Brain microvascular endothelial cell (primary cell): ENCODE results near the gene EBPL.
"Not testable (repeated sequence)": the region's sequence is repeated elsewhere in the genome, so short reads cannot be mapped to it uniquely, and the experiment has no call there.

Experiments used
- DNase-seq: peaks from one replicate; pipeline ENCODE4 v3.0.0-alpha.2; 2020
- H3K27ac ChIP-seq: fragments of 250-450 bp; sonication (Bioruptor Pico); 2 replicates; pipeline ENCODE4 v1.5.1; 2020; ENCODE audit warnings: mild to moderate bottlenecking, moderate library complexity
- H3K27me3 ChIP-seq: fragments of 250-450 bp; sonication (Bioruptor Pico); replicated peaks from 2 replicates; pipeline ENCODE4 v1.5.1; 2020; ENCODE audit warnings: mild to moderate bottlenecking
- H3K36me3 ChIP-seq: fragments of 250-450 bp; sonication (Bioruptor Pico); replicated peaks from 2 replicates; pipeline ENCODE4 v1.5.1; 2020; ENCODE audit warnings: mild to moderate bottlenecking
- H3K4me3 ChIP-seq: 2 replicates; pipeline ENCODE4 v1.5.1; 2011; ENCODE audit warnings: low read depth, mild to moderate bottlenecking, control low read depth, low read length, moderate library complexity
- in situ Hi-C: cut with HindIII; loops from 2 replicates; pipeline ENCODE4 v1.10.0; 2017; ENCODE audit warnings: low sequenced_read_pairs, low pct_ligation_motif_present
- TF ChIP-seq, protein P1 (sequence below): IDR thresholded peaks from 2 replicates; pipeline ENCODE4 v1.5.1; 2011; ENCODE audit warnings: low read depth, mild to moderate bottlenecking, moderate library complexity, low read length, control low read depth, inconsistent platforms; ENCODE audit errors: missing control alignments

Gene EBPL

DNA sequence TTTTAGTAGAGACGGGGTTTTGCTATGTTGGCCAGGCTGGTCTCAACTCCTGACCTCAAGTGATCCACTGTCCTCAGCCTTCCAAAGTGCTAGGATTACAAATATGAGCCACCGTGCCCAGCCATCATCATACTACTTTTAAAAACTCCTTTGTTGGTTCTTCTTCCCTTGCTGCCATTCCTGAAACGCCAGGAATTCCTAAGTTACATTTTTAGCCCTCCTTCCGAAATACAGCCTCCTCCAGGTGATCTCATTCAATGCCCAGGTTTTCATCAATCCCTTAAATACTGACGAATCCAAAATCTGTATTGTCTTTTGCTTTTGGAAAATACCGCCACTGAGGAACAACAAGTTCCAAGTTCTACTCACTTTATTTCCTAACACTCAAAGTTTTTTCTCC lies 25.3 kb upstream of the EBPL start:
- Histone ChIP-seq H3K36me3 (peaks cover 17% of the 10 kb centered on the region), H3K27me3 (no peaks in the 10 kb centered on the region), H3K4me3 (no peak overlapping the region), H3K27ac (no peak overlapping the region)
- in situ Hi-C loops: no loop called here
- DNase-seq: no peak
- TF ChIP-seq, protein P1, sequence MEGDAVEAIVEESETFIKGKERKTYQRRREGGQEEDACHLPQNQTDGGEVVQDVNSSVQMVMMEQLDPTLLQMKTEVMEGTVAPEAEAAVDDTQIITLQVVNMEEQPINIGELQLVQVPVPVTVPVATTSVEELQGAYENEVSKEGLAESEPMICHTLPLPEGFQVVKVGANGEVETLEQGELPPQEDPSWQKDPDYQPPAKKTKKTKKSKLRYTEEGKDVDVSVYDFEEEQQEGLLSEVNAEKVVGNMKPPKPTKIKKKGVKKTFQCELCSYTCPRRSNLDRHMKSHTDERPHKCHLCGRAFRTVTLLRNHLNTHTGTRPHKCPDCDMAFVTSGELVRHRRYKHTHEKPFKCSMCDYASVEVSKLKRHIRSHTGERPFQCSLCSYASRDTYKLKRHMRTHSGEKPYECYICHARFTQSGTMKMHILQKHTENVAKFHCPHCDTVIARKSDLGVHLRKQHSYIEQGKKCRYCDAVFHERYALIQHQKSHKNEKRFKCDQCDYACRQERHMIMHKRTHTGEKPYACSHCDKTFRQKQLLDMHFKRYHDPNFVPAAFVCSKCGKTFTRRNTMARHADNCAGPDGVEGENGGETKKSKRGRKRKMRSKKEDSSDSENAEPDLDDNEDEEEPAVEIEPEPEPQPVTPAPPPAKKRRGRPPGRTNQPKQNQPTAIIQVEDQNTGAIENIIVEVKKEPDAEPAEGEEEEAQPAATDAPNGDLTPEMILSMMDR: no peak

DNA sequence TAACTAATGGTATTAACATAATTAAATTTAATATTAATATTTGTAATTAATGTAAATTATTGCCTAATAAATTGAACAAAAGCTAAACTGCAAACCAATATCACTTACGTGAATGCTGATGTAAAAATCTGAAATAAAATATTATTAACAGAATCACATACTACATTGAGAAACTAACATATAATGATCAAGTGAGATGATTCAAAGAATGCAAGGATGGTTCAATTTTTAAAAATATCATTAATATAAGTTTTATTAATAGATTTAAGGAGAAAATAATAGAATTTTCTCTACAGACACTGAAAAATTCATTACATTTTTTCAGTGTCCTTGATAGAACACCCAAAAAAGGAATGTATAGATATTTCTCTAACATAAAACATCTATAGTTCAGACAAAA lies 23.5 kb upstream of the EBPL start:
- DNase-seq: no peak
- Histone ChIP-seq H3K27me3 (no peaks in the 10 kb centered on the region), H3K27ac (no peak overlapping the region), H3K4me3 (no peak overlapping the region), H3K36me3 (peaks cover 11% of the 10 kb centered on the region)
- TF ChIP-seq, protein P1: no peak
- in situ Hi-C loops: no loop called here

DNA sequence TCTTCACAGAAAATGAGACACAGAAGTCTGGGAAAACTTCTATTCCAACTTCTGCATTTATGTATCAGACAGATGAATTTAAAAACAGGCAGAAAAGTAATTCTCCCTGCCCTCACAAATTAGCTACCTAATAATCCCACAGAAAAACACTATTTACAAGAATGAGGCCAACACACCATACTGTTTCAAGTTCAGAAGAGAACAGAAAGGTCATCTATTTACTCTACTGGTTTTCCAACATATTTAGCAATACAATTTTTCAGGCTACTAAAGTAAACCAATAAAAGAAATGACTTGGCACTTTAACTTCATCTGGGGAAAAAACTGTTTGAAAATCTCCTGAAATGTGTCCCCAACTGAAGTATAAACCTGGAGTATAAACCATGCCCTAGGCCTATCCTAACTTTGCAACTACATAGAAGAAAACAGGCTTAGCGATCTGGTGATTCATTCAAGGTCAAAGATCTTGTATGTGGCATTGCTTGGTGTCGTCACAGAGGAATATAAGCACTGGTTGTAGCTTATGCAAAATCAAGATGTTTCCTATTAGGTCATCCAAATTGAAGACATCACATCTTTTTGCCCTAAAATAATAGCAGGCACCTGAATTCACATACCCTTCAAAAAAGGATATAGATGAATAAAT lies 20.1 kb upstream of the EBPL start:
- Histone ChIP-seq H3K27me3 (no peaks in the 10 kb centered on the region), H3K27ac (no peak overlapping the region), H3K36me3 (peaks cover 17% of the 10 kb centered on the region), H3K4me3 (no peak overlapping the region)
- TF ChIP-seq, protein P1: no peak
- peak; percentile 78 for DNase-seq
- in situ Hi-C loops: no loop called here

DNA sequence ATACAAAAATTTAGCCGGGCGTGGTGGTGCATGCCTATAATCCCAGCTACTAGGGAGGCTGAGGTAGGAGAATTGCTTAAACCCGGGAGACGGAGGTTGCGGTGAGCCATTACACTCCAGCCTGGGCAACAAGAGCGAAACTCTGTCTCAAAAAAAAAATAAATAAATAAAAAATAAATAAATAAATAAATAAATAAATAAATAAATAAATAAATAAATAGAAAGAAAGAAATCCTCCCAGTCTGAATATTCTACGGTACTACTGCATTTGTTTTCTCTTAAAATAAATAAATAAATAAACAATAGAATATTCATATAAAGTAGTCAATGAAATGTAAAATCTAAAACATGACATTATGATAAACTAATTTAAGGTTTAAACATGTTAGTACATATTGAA lies 13.0 kb upstream of the EBPL start:
- in situ Hi-C loops, H3K4me3 ChIP-seq, H3K27ac ChIP-seq, DNase-seq, H3K27me3 ChIP-seq: not testable (repeated sequence)
- peaks cover 24% of the 10 kb centered on the region for H3K36me3 ChIP-seq

DNA sequence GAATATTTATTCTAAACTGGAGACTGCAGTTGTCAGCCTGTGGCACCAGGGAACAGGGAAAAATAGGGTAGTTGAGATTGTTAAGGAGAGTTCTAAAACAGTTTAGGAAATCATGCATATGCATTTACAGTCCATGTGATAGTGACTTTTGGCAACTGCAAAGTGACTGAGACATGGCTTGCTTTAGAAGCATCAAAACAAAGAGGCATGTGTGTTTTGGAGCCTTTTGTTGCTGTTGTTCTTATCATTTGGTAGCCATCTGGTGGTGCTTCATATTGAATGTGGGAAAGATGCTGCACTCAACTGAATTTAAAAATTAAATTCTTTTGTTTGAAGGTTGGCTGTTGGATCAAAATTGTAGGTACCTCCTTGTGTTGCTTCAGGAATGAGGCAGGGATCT lies 10.2 kb upstream of the EBPL start:
- H3K27ac ChIP-seq: no peak overlapping the region
- TF ChIP-seq, protein P1: no peak
- no peaks in the 10 kb centered on the region for H3K27me3 ChIP-seq
- in situ Hi-C loops: no loop called here
- no peak for DNase-seq
- H3K4me3 ChIP-seq: no peak overlapping the region
- H3K36me3 ChIP-seq: peaks cover 16% of the 10 kb centered on the region

DNA sequence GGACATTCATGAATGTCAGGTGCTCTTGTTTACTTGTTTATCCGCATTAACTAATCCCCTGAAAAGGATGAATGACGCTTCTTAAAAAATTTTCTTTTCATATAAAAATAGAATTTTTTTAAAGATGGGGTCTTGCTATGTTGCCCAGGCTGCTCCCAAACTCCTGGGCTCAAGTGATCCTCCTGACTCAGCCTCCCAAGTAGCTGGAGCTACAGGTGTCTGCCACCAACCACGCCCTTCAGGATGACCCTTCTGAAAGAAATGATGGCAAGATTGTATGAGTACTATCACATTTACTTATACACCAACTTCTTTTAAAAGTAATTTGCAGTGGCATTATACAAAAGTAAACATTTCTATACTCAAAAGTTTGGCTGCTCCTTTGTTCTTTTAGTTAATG lies 6.2 kb upstream of the EBPL start:
- no peak overlapping the region for H3K27ac ChIP-seq
- peaks cover 9% of the 10 kb centered on the region for H3K36me3 ChIP-seq
- DNase-seq: no peak
- TF ChIP-seq, protein P1: no peak
- no peak overlapping the region for H3K4me3 ChIP-seq
- in situ Hi-C loops: no loop called here
- no peaks in the 10 kb centered on the region for H3K27me3 ChIP-seq
